Tibial artery (tissue), 4 donors: ENCODE results near the gene SNX32.

Experiments used
- DNase-seq, 2 donors: peaks; one replicate each; pipeline ENCODE4 v3.0.0-alpha.2; 2019
- H3K27ac ChIP-seq, 2 donors: fragments of 200-600 bp; sonication (generic) in 1 of 2; 1 replicate in 1 of 2; 2 replicates in 1 of 2; pipeline ENCODE4 v1.5.1; 2018 to 2019; ENCODE audit warnings: mild to moderate bottlenecking in 1 of 2
- H3K27me3 ChIP-seq, 2 donors: fragments of 200-600 bp; sonication (generic) in 1 of 2; one replicate each; pipeline versions ENCODE4 v1.5.1 to v1.6.0; 2016 to 2019
- H3K36me3 ChIP-seq, 3 donors: fragments of 200-600 bp; sonication (generic) in 2 of 3; one replicate each; pipeline ENCODE4 v1.5.1; 2016 to 2019; ENCODE audit warnings: mild to moderate bottlenecking in 2 of 3
- H3K4me1 ChIP-seq, 4 donors: fragments of 200-600 bp; sonication (generic) in 2 of 4; 1 replicate in 3 of 4; 2 replicates in 1 of 4; pipeline ENCODE4 v1.5.1; 2016 to 2019
- H3K4me3 ChIP-seq, 2 donors: fragments of 200-600 bp; sonication (generic) in 1 of 2; 1 replicate in 1 of 2; 2 replicates in 1 of 2; pipeline ENCODE4 v1.5.1; 2018 to 2019; ENCODE audit warnings: mild to moderate bottlenecking in 2 of 2
- H3K9me3 ChIP-seq, 3 donors: fragments of 200-600 bp; sonication (generic) in 1 of 3; one replicate each; pipeline ENCODE4 v1.5.1; 2016 to 2019
- intact Hi-C: fragments of 100-400 bp; cut with DNase I; formaldehyde crosslinking; loops from one replicate; pipeline ENCODE4 v1.15.0; 2023; ENCODE audit warnings: low total_unique reads
- TF ChIP-seq, protein P1 (sequence below), 2 experiments: fragments of 200-600 bp in 1 of 2; fragments of 450-650 bp in 1 of 2; IDR thresholded peaks; one replicate each; pipeline ENCODE4 v1.5.1; 2017 to 2019; ENCODE audit warnings: antibody characterized with exemption in 2 of 2, mild to moderate bottlenecking in 1 of 2, moderate library complexity in 1 of 2

Gene SNX32

DNA sequence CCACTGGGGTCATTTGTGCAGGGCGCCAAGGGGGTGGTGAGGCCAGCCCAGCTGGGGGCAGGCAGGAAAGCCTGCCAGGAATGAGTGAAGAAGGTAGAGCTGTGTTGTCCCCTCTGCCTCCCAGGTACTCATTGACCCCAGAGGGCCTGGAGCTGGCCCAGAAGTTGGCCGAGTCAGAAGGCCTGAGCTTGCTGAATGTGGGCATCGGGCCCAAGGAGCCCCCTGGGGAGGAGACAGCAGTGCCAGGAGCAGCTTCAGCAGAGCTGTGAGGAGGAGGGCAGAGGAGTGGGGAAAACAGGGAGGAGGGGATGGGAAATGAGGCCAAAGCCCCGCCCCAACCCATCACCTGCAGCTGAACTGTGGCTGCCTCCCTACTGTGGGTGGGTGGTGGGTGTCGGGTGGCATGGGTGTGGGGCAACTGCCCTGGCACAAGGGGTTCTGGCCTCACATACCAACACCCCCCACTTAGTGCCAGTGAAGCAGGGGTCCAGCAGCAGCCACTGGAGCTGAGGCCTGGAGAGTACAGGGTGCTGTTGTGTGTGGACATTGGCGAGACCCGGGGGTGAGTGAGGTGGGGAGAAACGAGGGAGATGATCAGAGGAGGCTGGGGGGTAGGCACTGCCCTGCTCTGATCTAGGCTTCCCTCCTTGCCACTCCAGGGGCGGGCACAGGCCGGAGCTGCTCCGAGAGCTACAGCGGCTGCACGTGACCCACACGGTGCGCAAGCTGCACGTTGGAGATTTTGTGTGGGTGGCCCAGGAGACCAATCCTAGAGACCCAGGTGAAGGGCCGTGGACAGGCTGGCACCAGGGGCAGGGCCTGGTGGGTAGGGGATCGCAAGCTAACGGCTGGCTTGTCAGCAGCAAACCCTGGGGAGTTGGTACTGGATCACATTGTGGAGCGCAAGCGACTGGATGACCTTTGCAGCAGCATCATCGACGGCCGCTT lies 29.5 kb downstream of the SNX32 start:
- H3K27ac ChIP-seq = peak overlapping the region in 1 of 2 donors; percentile 98
- no peaks in the 10 kb centered on the region for H3K27me3 ChIP-seq
- DNase-seq = peak; percentile 16 to 64
- H3K4me1 ChIP-seq = peaks cover 0 to 29% (median 22%) of the 10 kb centered on the region in 4 donors
- TF ChIP-seq, protein P1, sequence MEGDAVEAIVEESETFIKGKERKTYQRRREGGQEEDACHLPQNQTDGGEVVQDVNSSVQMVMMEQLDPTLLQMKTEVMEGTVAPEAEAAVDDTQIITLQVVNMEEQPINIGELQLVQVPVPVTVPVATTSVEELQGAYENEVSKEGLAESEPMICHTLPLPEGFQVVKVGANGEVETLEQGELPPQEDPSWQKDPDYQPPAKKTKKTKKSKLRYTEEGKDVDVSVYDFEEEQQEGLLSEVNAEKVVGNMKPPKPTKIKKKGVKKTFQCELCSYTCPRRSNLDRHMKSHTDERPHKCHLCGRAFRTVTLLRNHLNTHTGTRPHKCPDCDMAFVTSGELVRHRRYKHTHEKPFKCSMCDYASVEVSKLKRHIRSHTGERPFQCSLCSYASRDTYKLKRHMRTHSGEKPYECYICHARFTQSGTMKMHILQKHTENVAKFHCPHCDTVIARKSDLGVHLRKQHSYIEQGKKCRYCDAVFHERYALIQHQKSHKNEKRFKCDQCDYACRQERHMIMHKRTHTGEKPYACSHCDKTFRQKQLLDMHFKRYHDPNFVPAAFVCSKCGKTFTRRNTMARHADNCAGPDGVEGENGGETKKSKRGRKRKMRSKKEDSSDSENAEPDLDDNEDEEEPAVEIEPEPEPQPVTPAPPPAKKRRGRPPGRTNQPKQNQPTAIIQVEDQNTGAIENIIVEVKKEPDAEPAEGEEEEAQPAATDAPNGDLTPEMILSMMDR (IDR thresholded peaks at IDR 0.05) = no peak
- peaks cover 38 to 65% (median 57%) of the 10 kb centered on the region in 3 donors for H3K36me3 ChIP-seq
- H3K9me3 ChIP-seq = no peaks in the 10 kb centered on the region
- no peak overlapping the region for H3K4me3 ChIP-seq
- intact Hi-C loops = no loop called here

DNA sequence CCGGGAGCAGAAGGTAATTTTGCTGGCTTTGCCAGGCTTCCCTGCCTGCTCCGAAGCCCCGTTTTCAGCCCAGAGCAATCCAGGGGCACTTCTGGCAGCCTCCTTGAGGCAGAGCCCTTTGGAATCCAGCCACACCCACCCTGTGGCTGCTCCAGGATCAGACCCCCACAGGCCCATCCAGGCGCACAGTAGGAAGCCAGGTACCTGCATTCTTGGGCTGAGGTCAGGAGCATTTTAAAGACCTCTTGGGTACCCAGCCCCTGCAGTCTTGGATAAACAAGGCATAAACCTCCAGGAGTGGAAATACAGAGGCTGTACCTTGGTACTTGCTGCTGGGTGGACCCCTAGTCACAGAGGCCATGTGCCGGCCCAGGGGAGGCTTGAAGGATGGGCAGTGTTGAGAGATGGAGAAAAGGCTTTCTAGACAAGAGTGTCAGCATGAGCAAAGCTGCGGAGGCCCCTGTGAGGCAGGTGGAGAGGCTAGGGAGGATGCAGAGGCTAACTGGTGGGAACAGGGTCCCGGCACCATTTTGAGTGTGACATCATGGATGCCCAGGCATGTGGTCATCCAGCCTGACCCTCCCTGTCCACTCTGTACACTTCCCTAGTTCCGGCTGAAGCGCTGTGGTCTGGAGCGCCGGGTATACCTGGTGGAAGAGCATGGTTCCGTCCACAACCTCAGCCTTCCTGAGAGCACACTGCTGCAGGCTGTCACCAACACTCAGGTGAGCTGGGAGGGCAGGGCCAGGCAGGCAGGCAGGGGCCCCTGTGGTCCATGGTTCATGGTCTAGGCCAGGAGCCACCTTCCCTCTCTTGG lies 30.3 kb downstream of the SNX32 start:
- Histone ChIP-seq H3K27ac (peak overlapping the region in 1 of 2 donors; percentile 14), H3K4me1 (peaks cover 0 to 29% (median 22%) of the 10 kb centered on the region in 4 donors), H3K27me3 (no peaks in the 10 kb centered on the region), H3K4me3 (no peak overlapping the region), H3K9me3 (no peaks in the 10 kb centered on the region), H3K36me3 (peaks cover 38 to 73% (median 63%) of the 10 kb centered on the region in 3 donors)
- TF ChIP-seq, protein P1 (IDR thresholded peaks at IDR 0.05) = no peak
- no peak for DNase-seq
- intact Hi-C loops = no loop called here

DNA sequence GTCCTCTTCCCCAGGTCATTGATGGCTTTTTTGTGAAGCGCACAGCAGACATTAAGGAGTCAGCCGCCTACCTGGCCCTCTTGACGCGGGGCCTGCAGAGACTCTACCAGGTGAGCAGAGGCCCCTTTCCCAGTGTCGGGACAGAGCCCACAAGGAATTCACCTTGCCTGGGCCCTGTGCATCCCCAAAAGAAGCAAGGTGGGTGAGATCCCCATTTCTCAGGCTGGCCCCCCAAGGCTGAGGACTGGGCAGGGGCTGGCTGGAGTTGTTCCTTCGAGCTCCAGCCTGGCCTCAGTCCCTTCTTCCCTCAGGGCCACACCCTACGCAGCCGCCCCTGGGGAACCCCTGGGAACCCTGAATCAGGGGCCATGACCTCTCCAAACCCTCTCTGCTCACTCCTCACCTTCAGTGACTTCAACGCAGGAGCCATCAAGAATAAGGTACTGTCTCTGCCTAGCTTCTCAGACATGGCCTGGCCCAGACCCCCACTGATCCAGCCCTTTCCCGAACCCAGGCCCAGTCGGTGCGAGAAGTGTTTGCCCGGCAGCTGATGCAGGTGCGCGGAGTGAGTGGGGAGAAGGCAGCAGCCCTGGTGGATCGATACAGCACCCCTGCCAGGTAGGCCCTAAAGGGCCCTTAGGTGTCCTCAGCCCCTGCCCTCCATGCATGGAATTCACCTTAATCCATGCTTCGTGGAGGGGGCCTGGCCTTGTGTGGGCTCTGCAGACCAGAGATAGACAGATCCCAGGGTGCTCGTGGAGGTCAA lies 31.1 kb downstream of the SNX32 start:
- Histone ChIP-seq H3K36me3 (peaks cover 38 to 81% (median 68%) of the 10 kb centered on the region in 3 donors), H3K9me3 (no peaks in the 10 kb centered on the region), H3K4me3 (no peak overlapping the region), H3K4me1 (peaks cover 0 to 29% (median 22%) of the 10 kb centered on the region in 4 donors), H3K27me3 (no peaks in the 10 kb centered on the region), H3K27ac (no peak overlapping the region)
- TF ChIP-seq, protein P1 (IDR thresholded peaks at IDR 0.05) = no peak
- intact Hi-C loops = no loop called here
- no peak for DNase-seq

DNA sequence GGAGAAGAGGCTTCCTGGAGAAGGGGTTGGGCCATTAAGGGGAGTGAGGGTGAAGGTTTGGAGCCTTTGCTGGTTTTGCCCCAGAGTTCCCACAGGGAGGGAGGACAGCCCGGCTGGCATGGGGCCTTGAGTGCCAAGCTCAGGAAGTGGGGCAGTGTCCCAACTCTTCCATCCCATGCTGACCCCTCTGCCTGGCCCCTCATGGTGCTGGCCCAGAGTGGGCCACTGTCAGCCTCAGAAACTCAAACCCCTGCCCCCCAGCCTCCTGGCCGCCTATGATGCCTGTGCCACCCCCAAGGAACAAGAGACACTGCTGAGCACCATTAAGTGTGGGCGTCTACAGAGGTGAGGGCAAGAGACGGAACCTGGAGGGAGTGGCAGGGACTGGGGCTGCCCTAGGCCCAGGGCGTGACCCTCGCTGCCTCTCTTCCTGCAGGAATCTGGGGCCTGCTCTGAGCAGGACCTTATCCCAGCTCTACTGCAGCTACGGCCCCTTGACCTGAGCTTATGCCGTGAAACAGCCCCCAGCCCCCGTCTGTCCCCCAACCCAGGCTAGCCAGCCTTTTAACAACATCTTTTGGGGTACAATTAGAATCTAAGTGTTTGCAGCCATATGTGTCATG lies 31.9 kb downstream of the SNX32 start:
- H3K9me3 ChIP-seq = no peaks in the 10 kb centered on the region
- intact Hi-C loops = no loop called here

More for the DNA sequence above, 31.9 kb downstream of the SNX32 start:
- no peak for DNase-seq
- no peaks in the 10 kb centered on the region for H3K27me3 ChIP-seq
- H3K27ac ChIP-seq = no peak overlapping the region
- peaks cover 0 to 32% (median 26%) of the 10 kb centered on the region in 4 donors for H3K4me1 ChIP-seq
- H3K4me3 ChIP-seq = no peak overlapping the region
- TF ChIP-seq, protein P1 (IDR thresholded peaks at IDR 0.05) = no peak
- H3K36me3 ChIP-seq = peaks cover 38 to 87% (median 73%) of the 10 kb centered on the region in 3 donors
